Measurements from ENCODE around the gene MMGT1.
"Not testable (repeated sequence)": the region's sequence is repeated elsewhere in the genome, so short reads cannot be mapped to it uniquely, and the experiment has no call there.

The MMGT1 gene

DNA sequence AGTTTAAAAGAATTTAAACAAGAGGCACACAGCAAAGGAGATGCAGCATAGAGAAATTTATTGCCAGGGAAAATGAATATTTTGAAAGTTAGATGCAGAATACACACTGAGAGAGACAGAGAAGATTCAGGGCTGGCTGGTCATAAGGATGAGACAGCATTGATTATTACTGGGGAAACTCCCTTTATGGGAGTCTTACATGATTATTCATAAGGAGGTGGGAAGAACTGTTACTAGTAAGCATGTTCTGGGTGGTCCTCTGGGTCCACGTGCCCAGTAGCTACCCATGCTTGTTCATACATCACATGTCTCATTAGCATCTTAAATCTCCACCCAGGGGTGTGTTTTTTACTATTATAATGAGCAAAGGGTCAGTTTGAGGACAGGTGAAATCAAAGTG, 53.3 kb downstream of the MMGT1 start:
- not testable (repeated sequence) for DNase-seq

DNA sequence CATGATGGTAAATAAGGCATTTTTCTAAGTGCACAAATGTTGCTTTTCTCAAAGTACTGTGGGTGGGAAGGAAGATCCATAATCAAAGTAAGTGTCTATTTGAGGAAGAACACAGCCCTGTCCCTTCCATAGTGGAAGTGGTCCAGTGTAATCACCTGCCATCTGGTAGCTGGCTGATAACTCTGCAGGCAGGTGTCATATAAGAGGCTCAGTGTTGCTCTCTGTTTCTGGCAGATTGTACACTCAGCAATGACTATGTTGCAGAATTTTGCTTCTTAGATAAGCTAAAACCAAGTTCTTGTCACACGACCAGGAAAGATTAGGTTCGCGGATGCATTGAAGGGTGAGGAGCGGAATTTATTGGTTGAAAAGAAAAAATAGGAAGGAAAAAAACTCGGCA, 59.4 kb downstream of the MMGT1 start:
- no peak for DNase-seq

Measured in NCI-H1694 (cell line).